ENCODE data around the gene JCHAIN.
A peak's percentile ranks its signal among the peaks of the same experiment; 100 is the strongest.

JCHAIN gene

DNA sequence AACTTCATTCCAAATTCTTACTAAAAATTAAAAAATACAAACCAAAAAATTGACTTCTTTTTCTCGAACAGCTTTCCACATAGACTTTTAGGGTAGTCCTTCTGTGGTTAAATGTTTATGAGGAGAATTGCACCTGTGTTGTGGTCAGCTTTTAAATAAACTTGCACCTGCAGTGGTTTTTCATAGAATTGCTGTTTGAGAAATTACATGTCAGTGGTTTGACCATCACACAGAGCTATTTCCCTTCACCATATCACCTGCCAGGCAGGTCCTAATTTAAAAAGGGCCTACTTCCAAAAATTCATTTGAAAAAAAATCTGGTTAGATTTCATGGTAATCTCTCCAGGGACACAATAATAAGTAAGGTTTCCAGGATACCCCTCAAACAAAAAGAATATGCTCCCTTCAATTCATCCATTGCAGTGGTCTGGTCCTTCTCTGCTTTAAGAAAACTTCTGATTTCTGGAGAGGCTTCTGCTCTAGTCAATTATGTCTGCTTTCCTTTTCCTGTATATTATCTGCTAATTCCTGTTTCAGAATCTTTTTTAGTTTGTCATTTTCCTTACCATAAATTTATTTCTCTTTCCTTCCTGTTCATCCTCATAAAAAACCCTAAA lies 12.2 kb upstream of the JCHAIN start:
- H4K20me1 ChIP-seq (ENCODE audit: insufficient read depth, low read length), result no peaks in the 10 kb centered on the region
- H3K9me2 ChIP-seq (ENCODE audit: low read depth, low read length), result no peaks in the 10 kb centered on the region
- no peaks in the 10 kb centered on the region for H3K27me3 ChIP-seq (ENCODE audit: insufficient read depth, low read length)
- no peaks in the 10 kb centered on the region for H3K36me3 ChIP-seq (ENCODE audit: insufficient read depth, low read length)
- H2AFZ ChIP-seq (ENCODE audit: low read length), result no peak overlapping the region
- no peak for TF ChIP-seq EZH2 (IDR thresholded peaks at IDR 0.05; ENCODE audit: borderline replicate concordance, low read length)
- no peak for TF ChIP-seq CTCF (IDR thresholded peaks at IDR 0.05; ENCODE audit: low read length)
- peak overlapping the region; percentile 70 for H3K9ac ChIP-seq (ENCODE audit: low read length)
- H3K4me1 ChIP-seq (ENCODE audit: insufficient read depth, low read length, severe bottlenecking), result peaks cover 92% of the 10 kb centered on the region
- peak overlapping the region; percentile 26 for H3K4me3 ChIP-seq (ENCODE audit: low read depth, low read length, poor library complexity, severe bottlenecking)
- no peaks in the 10 kb centered on the region for H3K79me2 ChIP-seq (ENCODE audit: insufficient read depth, low read length)
- peak overlapping the region; percentile 79 for H3K4me2 ChIP-seq (ENCODE audit: low read length)
- peaks cover 3% of the 10 kb centered on the region; the same call in 1 of the 2 replicates for H3F3A ChIP-seq (ENCODE audit: insufficient read depth, low read length)
- peak overlapping the region; percentile 96 for H3K27ac ChIP-seq (ENCODE audit: low read depth, low read length, poor library complexity, severe bottlenecking)
- H3K9me3 ChIP-seq (ENCODE audit: low read length), result no peaks in the 10 kb centered on the region

DNA sequence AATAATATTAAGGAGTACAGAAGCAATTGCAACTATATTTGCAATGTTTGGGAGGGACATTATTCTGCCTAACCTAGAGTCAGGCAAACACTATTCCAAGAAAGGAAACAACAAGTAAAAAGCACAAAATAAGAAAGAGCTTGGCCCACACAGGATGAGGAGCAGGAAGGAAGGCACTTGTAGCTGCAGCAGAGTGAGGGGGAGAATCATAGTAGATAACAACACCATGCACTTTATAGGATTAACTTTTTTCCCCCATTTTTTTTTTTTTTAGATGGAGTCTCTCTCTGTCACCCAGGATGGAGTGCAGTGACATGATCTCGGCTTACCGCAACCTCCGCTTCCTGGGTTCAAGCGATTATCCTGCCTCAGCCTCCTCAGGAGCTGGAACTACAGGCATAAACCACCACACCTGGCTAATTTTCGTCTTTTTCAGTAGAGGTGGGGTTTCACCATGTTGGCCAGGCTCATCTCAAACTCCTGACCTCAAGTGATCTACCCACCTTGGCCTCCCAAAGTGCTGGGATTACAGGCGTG lies 10.3 kb upstream of the JCHAIN start:
- peak overlapping the region; percentile 70 for H3K9ac ChIP-seq (ENCODE audit: low read length)
- H3K9me3 ChIP-seq (ENCODE audit: low read length), result no peaks in the 10 kb centered on the region
- peaks cover 3% of the 10 kb centered on the region; the same call in 1 of the 2 replicates for H3F3A ChIP-seq (ENCODE audit: insufficient read depth, low read length)
- peak overlapping the region; percentile 79 for H3K4me2 ChIP-seq (ENCODE audit: low read length)
- peak overlapping the region; percentile 96 for H3K27ac ChIP-seq (ENCODE audit: low read depth, low read length, poor library complexity, severe bottlenecking)
- no peaks in the 10 kb centered on the region for H4K20me1 ChIP-seq (ENCODE audit: insufficient read depth, low read length)
- H2AFZ ChIP-seq (ENCODE audit: low read length), result no peak overlapping the region
- H3K9me2 ChIP-seq (ENCODE audit: low read depth, low read length), result no peaks in the 10 kb centered on the region
- H3K36me3 ChIP-seq (ENCODE audit: insufficient read depth, low read length), result no peaks in the 10 kb centered on the region
- TF ChIP-seq EZH2 (IDR thresholded peaks at IDR 0.05; ENCODE audit: borderline replicate concordance, low read length) (no peak), CTCF (IDR thresholded peaks at IDR 0.05; ENCODE audit: low read length) (no peak)
- no peaks in the 10 kb centered on the region for H3K79me2 ChIP-seq (ENCODE audit: insufficient read depth, low read length)
- H3K4me1 ChIP-seq (ENCODE audit: insufficient read depth, low read length, severe bottlenecking), result peaks cover 99% of the 10 kb centered on the region
- H3K4me3 ChIP-seq (ENCODE audit: low read depth, low read length, poor library complexity, severe bottlenecking), result peak overlapping the region; percentile 30
- no peaks in the 10 kb centered on the region for H3K27me3 ChIP-seq (ENCODE audit: insufficient read depth, low read length)

GRCh38 chr4:70674731-70675130 lies 8.4 kb upstream of the JCHAIN start:
- Histone ChIP-seq H3K27me3 (ENCODE audit: insufficient read depth, low read length) (no peaks in the 10 kb centered on the region), H3K27ac (ENCODE audit: low read depth, low read length, poor library complexity, severe bottlenecking) (peak overlapping the region; percentile 96), H3F3A (ENCODE audit: insufficient read depth, low read length) (peaks cover 3% of the 10 kb centered on the region; the same call in 1 of the 2 replicates), H3K79me2 (ENCODE audit: insufficient read depth, low read length) (no peaks in the 10 kb centered on the region), H3K9me3 (ENCODE audit: low read length) (no peaks in the 10 kb centered on the region), H3K9ac (ENCODE audit: low read length) (peak overlapping the region; percentile 70), H3K4me2 (ENCODE audit: low read length) (peak overlapping the region; percentile 79), H4K20me1 (ENCODE audit: insufficient read depth, low read length) (no peaks in the 10 kb centered on the region), H3K4me3 (ENCODE audit: low read depth, low read length, poor library complexity, severe bottlenecking) (no peak overlapping the region), H3K9me2 (ENCODE audit: low read depth, low read length) (no peaks in the 10 kb centered on the region), H3K4me1 (ENCODE audit: insufficient read depth, low read length, severe bottlenecking) (peaks cover 99% of the 10 kb centered on the region), H3K36me3 (ENCODE audit: insufficient read depth, low read length) (no peaks in the 10 kb centered on the region), H2AFZ (ENCODE audit: low read length) (no peak overlapping the region)
- no peak for TF ChIP-seq CTCF (IDR thresholded peaks at IDR 0.05; ENCODE audit: low read length)
- TF ChIP-seq EZH2 (IDR thresholded peaks at IDR 0.05; ENCODE audit: borderline replicate concordance, low read length), result no peak

Measured in OCI-LY1 (cell line).